AG09319 (cell line): ENCODE data around the gene DCAF6.

Experiments used
- DNase-seq: peaks from one replicate; pipeline ENCODE4 v3.0.0-alpha.2; 2010; ENCODE audit warnings: low read depth; ENCODE audit errors: extremely low read depth
- CTCF ChIP-seq: IDR thresholded peaks from 2 replicates; pipeline ENCODE4 v1.5.1; 2011; ENCODE audit warnings: low read depth, mild to moderate bottlenecking, inconsistent platforms, low read length, moderate library complexity

DCAF6 gene

DNA sequence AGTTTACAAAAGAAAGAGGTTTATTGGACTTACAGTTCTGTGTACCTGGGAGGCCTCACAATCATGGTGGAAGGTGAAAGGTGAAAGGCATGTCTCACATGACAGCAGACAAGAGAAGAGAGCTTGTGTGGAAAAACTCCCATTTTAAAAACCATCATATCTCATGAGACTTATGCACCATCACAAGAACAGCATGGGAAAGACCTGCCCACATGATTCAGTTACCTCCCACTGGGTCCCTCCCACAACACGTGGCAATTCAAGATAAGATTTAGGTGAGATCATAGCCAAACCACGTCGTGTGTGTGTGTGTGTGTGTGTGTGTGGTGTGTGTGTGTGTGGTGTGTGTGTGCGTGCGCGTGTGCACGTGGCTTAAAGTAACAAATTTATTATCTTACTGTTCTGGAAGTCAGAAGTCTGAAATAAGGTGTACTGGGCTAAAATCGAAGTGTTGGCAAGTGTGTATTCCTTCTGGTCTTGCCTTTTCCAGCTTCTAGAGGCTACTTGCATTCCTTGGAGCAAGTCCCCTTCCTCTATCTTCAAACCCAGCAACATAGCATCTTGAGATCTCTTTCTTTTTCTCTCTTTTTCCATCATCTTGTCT lies 48.5 kb downstream of the DCAF6 start:
- no peak for TF ChIP-seq CTCF
- no peak for DNase-seq

DNA sequence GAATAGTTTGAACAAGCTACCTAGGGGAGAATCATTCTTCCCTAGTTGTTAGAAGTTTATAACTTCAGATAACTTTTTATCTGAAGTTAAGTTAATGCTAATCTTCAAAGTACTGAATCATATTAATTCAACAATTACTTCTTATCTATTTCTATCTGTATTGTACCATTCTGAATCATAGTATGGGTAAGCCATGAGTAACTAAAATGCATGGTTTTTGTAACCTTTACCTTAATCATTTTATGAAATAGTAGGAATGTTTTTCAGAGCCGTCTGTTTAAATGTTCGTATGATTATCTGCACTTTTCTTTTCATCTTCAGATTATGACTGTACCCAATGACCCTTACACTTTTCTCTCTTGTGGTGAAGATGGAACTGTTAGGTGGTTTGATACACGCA lies 50.7 kb downstream of the DCAF6 start:
- no peak for DNase-seq
- no peak for TF ChIP-seq CTCF

- DNase-seq, result no peak
Observed at GRCh38 chr1:167991546-167991945, 55.1 kb downstream of the DCAF6 start.

DNA sequence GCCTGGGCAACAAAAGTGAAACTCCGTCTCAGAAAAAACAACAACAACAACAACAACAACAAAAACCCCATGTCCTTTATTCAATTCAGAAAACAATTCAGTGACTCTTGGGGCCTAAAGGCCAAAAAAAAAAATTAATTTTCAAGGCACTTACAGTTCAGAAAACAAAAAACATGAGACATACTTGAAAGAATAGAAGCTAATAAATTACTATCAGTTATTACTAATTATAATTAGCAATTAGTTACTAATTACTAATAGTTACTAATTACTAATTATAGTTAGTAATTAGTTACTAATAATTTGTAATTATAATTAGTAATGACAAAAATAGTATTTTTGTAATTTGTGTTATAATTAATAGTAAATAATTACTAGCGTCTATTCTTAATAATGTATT lies 57.2 kb downstream of the DCAF6 start:
- no peak for DNase-seq
- TF ChIP-seq CTCF, result no peak

More at GRCh38 chr1:167991546-167991945, 55.1 kb downstream of the DCAF6 start:
- TF ChIP-seq CTCF, result no peak

DNA sequence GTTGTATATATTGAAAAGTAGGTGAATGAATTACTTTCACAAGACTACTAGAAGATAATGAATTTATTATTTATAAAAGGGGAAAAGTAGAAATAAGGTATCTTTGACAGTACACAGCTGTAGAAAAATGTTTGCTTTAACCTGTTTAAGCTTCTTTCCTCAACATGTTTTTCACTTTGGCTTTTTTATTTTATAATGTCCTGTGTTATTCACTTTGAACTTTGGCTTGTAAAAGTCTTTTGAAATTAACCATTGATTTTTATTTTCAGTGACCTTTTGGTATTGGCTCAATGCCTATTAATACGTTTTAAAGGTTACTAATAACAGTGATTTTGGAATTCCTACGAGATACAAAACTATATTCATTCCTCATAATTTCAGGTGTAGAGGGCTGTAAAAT lies 58.1 kb downstream of the DCAF6 start:
- DNase-seq, result no peak
- no peak for TF ChIP-seq CTCF

GRCh38 chr1:167995038-167995437 lies 58.6 kb downstream of the DCAF6 start:
- DNase-seq, result no peak
- TF ChIP-seq CTCF, result no peak

- TF ChIP-seq CTCF, result no peak
- DNase-seq, result no peak
Observed at GRCh38 chr1:167996266-167996665, 59.8 kb downstream of the DCAF6 start.
